GM21528 (cell line): ENCODE data around the gene SPATS2.
"Not testable (repeated sequence)": the region's sequence is repeated elsewhere in the genome, so short reads cannot be mapped to it uniquely, and the experiment has no call there.

Source experiments
- ATAC-seq: cut with Tn5 transposase; IDR thresholded peaks from one replicate; pipeline ENCODE4 v1.9.1; 2021; ENCODE audit warnings: mild to moderate bottlenecking, moderate library complexity; ENCODE audit not compliant: unreplicated experiment, low FRiP score

SPATS2 gene

DNA sequence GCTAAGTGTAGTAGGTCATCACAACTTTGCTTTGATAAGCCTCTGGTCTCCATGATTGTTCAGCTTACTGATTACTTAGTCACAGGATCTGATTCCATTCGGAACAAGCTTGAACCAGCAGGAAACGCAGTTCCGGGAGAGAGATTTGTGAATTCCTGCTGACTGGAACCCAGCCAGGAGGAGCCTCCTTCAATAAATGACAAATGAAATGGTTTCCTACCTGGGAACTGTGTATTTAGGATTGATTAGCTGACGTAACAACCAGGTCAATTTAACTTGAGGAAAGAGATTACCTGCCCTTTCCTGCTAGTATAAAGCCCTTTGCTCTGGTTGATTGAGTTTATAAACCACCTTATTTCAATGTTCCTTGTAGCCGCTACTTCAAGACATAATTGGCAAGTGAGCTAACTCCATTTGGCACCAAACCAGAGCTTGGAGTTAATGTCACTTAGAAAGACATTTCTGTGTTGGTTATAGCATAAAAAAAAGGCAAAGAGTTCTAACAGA is 136.5 kb downstream of the SPATS2 start:
- ATAC-seq = no peak

- ATAC-seq = no peak
Observed at GRCh38 chr12:49505672-49506071, 138.4 kb downstream of the SPATS2 start.

DNA sequence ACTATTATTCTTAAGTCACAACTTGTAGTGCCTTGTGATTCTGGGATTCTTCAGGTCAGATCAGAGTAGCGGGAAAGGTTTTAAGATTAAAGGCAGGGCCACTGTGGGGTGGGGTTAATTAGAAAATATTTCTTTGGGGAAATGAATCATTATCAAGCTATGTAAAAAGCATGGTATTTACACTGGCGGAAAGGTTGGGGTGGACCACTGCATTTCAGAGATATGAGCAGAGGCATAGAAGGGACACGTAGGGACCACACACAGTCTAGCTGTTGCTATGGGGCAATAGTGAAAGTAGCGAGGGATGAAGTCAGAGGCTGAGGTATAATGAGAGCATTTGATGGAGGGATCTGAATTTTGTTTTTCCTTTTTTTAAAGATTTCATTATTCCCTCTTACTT is 139.9 kb downstream of the SPATS2 start:
- no peak for ATAC-seq

GRCh38 chr12:49509681-49510080 is 142.4 kb downstream of the SPATS2 start:
- not testable (repeated sequence) for ATAC-seq

- ATAC-seq = no peak
Observed at GRCh38 chr12:49511410-49511809, 144.1 kb downstream of the SPATS2 start.

DNA sequence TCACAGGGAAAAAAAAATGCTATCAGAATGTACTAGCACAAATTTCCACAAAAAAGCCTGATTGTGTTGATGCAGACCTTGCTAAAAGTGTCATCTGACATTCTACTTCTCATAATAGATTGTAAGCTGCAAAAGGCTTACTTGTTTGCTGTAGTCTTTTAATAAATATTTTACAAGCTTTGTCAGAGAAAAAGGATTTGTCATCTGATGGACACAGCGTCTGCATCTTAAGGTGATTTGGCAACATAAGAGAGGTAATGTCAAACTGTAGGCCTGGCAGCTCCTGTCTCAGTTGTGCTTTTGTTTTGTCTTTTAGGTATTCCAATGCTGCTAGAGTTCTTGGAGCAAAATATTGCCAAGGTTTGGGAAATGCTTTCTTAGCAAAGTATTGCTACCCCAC is 145.3 kb downstream of the SPATS2 start:
- ATAC-seq = no peak

DNA sequence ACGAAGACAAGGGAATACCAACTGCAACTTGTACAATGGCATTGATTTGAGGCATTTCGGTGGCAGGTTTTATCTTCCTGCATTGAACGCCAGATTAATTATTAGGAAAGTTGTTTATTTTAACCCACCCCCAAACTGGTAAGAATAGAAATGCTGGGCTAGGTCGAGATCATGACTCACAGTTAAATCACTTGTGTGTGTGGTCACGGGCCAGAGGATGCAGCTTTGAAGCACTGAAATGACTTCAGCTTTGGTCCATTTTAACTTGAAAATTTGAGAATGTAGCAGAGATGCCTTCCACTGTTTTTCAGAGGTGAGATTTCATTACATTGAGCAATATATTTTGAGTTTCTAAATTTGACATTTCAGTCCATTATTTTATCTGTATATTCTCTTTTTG is 148.0 kb downstream of the SPATS2 start:
- ATAC-seq = no peak

DNA sequence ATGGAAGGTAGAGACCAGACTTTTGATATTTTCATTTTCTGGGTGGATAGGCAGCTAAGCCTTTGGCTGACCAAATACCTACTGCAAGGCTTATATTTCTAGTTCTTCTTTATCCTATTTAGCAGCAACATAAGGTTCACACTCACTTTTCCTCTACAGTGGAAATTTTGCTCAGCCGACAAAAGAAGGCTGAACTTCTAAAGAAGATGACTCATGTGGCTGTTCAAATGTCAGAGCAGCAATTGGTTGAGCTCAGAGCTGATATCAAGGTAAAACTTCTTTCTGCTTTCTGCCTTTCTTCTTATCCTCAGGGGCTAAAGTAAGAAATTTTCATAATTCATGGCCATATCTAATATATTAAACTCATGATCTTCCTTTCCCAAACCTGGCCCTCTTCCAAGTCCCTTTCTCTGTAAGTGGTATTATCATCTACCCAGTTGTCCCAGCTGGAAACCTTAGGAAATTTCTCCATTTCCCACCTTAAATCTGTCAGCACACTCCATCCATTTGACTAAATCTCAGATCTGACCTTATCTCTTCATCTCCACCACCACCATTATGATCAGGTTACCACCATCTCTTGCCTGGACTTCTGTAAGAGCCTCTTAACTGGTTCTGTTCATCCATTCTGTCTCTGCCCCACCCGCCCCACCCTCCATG is 151.8 kb downstream of the SPATS2 start:
- no peak for ATAC-seq

- no peak for ATAC-seq
Observed at GRCh38 chr12:49519574-49519936, 152.3 kb downstream of the SPATS2 start.

DNA sequence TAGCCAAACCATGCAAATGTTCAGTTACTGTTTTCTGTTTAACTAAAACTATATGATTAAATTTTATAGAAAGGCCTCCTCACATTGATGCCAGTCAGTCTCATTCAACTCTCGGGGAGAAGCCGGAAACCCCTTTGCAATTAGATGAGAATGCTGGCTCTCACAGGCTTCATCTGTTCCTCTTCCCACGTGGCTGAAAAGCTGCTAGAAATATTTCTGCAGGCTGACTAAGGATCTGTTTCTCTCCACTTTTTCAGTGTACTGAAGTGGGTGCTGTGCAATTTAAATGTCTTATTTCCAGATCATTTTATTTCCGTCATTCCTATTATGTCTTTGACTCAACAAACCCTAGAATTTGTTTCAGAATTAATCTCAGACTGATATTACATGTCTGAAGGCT is 154.1 kb downstream of the SPATS2 start:
- ATAC-seq = no peak

DNA sequence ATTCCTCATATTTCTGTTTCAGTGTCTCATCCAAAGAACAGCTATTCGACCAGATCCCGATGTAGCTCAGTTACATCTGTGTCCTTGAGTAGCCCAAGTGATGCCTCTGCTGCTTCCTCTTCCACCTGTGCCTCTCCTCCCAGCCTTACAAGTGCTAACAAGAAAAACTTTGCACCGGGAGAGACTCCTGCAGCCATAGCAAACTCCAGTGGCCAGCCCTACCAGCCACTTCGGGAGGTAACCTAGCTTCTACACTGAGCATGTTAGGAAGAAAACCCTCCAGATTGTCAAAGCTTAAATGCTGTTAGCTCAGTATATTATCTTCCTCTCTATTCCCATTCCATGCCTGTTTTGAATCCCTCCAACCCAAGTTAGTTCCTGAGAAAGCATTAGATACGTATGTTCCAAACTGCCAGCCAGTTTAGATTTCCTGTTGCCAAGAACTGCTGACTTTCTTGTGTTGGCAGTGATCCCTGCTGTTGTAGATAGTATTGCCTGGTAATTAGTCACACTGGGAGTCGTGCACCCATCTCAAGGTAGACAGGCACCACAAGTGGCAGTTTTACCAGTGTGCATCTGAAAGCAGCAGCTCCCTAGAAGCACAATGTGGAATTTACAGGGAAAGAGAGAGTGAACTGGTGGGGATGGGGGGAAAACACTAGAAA is 157.5 kb downstream of the SPATS2 start:
- no peak for ATAC-seq

- no peak for ATAC-seq
Observed at GRCh38 chr12:49525942-49526341, 158.7 kb downstream of the SPATS2 start.

GRCh38 chr12:49527361-49528130 is 160.3 kb downstream of the SPATS2 start:
- no peak for ATAC-seq

DNA sequence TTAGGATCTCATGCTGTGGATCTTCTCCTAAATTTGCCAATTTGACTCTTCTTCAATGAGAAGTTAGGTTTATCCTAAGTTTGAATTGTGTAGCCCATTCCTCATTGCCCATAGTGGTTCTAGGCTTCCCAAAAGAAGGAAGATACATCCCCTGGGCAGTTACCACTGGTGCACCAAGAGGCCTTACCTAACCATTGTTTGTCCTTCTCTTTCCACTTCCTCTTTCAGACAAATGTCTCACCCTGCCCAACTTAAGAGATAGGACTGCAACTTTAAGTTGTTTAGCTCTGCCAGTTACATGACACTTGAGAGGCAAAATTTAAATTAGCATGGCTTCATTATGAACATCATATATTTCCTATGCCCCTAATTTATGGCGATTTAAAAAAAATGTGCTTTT is 162.2 kb downstream of the SPATS2 start:
- ATAC-seq = no peak

DNA sequence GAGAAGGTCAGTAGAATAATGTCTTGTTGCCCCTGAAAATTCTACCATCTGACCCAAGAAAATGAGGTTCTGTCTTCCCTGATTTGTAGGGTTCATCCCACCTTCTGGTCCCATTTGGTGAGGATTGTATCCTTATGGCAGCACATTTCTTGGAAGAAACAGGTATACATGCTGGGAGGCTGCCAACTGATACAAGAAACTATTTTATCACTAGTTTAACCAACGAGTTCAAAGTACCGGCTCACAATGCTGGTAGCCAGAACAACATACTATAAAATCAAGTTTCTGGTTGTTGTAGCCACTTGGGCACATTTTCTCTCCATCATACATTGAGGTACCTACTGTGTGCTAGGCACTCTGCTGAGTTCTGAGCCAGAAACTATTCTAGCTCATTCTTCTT is 164.5 kb downstream of the SPATS2 start:
- ATAC-seq = no peak

DNA sequence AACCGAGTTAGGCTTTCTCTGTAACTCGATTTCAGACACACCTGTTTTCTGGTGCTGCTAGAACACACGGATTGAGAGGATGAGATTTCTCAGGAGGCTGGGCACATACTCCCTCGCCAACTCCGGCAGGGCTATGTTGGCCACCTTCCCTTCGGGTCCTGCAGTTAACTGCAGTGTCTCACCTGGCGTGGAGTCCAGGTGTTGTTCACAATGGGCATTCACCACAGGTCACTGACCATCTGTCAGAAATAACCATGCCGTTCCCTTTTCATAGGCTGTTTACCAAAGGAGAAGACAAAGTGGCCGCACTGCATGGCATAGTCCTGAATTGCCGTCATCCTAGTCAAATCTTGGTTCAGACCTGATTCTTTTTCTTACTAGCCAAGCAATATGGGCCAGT is 166.1 kb downstream of the SPATS2 start:
- no peak for ATAC-seq

GRCh38 chr12:49534122-49534521 is 166.9 kb downstream of the SPATS2 start:
- ATAC-seq = not testable (repeated sequence)

GRCh38 chr12:49534731-49535278 is 167.5 kb downstream of the SPATS2 start:
- no peak for ATAC-seq

- no peak for ATAC-seq
Observed at GRCh38 chr12:49535921-49536525, 168.8 kb downstream of the SPATS2 start.

DNA sequence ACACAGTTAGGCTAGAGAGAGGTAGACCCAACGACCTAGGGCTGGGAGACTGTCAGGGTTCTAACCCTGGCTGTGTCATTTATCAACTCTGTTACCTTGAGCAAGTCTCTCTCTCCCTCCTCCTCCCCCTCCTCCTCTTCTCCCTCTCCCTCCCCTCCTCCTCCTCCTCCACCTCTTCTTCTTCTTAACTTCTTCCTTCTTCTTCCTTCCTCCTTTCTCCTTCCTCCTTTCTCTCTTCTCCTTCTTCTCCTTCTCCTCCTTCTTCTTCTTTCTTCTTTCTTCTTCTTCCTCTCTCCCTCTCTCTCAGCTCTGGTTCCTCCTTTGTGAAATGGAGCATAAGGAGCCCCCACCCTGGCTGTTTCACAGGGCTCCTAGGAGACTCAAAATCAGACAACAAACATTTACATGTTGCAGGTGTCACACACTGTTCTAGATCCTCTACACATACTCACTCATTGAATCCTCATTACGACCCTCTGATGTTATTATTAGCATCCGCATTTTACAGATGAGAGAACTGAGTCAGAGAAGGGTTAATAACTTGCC is 169.3 kb downstream of the SPATS2 start:
- ATAC-seq = no peak
